HS-27A (cell line): Measurements from ENCODE around the gene ALK.
A peak's percentile ranks its signal among the peaks of the same experiment; 100 is the strongest.
"Not testable (repeated sequence)": the region's sequence is repeated elsewhere in the genome, so short reads cannot be mapped to it uniquely, and the experiment has no call there.

Experiments
- DNase-seq: peaks from one replicate; pipeline ENCODE4 v3.0.0-alpha.2; 2012; ENCODE audit warnings: low read depth, missing footprints

The ALK gene

GRCh38 chr2:29273685-29274611 lies 647.4 kb downstream of the ALK start:
- no peak for DNase-seq

GRCh38 chr2:29273004-29273684 lies 648.2 kb downstream of the ALK start:
- no peak for DNase-seq

- DNase-seq = no peak
Observed at GRCh38 chr2:29272311-29272710, 649.1 kb downstream of the ALK start.

GRCh38 chr2:29270701-29271121 lies 650.7 kb downstream of the ALK start:
- no peak for DNase-seq

GRCh38 chr2:29269765-29270109 lies 651.6 kb downstream of the ALK start:
- DNase-seq = no peak

GRCh38 chr2:29269095-29269764 lies 652.2 kb downstream of the ALK start:
- no peak for DNase-seq

- DNase-seq = no peak
Observed at GRCh38 chr2:29267720-29268119, 653.7 kb downstream of the ALK start.

GRCh38 chr2:29263886-29264285 lies 657.5 kb downstream of the ALK start:
- DNase-seq = no peak

- no peak for DNase-seq
Observed at GRCh38 chr2:29262681-29263260, 658.6 kb downstream of the ALK start.

GRCh38 chr2:29261003-29261402 lies 660.4 kb downstream of the ALK start:
- DNase-seq = no peak

- DNase-seq = peak; percentile 35
Observed at GRCh38 chr2:29260142-29260772, 661.1 kb downstream of the ALK start.

- DNase-seq = no peak
Observed at GRCh38 chr2:29259221-29259620, 662.2 kb downstream of the ALK start.

- DNase-seq = no peak
Observed at GRCh38 chr2:29255004-29255403, 666.4 kb downstream of the ALK start.

- DNase-seq = not testable (repeated sequence)
Observed at GRCh38 chr2:29253495-29254275, 667.7 kb downstream of the ALK start.

- DNase-seq = no peak
Observed at GRCh38 chr2:29253026-29253425, 668.4 kb downstream of the ALK start.

- DNase-seq = no peak
Observed at GRCh38 chr2:29251406-29251805, 670.0 kb downstream of the ALK start.

GRCh38 chr2:29250977-29251376 lies 670.4 kb downstream of the ALK start:
- DNase-seq = no peak

- no peak for DNase-seq
Observed at GRCh38 chr2:29249666-29250253, 671.6 kb downstream of the ALK start.

- DNase-seq = no peak
Observed at GRCh38 chr2:29247336-29247914, 674.0 kb downstream of the ALK start.
